ENCODE data around the gene AGPAT4.

Gene AGPAT4

DNA sequence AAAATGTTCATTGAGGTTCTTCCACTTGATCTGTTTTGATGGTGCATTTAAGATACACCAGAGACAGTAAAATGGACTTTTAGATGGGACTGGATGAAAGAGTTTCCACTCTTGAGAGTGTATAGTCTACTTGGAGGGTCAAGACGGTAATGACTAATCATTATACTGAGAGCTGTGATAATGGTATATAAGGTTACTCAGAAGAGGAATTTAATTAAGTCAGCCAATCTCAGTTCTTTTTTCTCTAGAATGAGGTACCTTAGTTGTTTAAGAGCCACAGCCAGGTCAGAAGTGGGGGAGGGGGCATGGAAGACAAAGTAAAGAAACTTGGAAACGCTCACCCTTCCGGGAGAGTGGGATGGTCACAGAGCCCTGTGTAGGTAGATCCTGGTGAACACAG, 158.4 kb downstream of the AGPAT4 start:
- H3K79me2 ChIP-seq (ENCODE audit: low read length), result no peaks in the 10 kb centered on the region
- H3K27me3 ChIP-seq (replicated peaks; ENCODE audit: insufficient read depth, low read length), result no peaks in the 10 kb centered on the region
- H4K20me1 ChIP-seq (ENCODE audit: insufficient read depth, low read length), result no peaks in the 10 kb centered on the region
- H2AFZ ChIP-seq (ENCODE audit: low read length), result no peak overlapping the region
- H3F3A ChIP-seq (ENCODE audit: insufficient read depth, low read length), result no peaks in the 10 kb centered on the region
- no peaks in the 10 kb centered on the region for H3K4me1 ChIP-seq (ENCODE audit: low read length)
- H3K27ac ChIP-seq (ENCODE audit: low read length), result no peak overlapping the region
- no peak overlapping the region for H3K4me2 ChIP-seq (ENCODE audit: low read depth, low read length)
- H3K36me3 ChIP-seq (replicated peaks; ENCODE audit: insufficient read depth, low read length), result no peaks in the 10 kb centered on the region
- no peak overlapping the region for H3K4me3 ChIP-seq (ENCODE audit: low read length)
- no peaks in the 10 kb centered on the region for H3K9me3 ChIP-seq (replicated peaks; ENCODE audit: insufficient read depth, low read length)
- TF ChIP-seq EZH2 (optimal IDR thresholded peaks at IDR 0.05; ENCODE audit: low read depth, low read length) (no peak), EZH2phosphoT487 (IDR thresholded peaks at IDR 0.05; ENCODE audit: low read length) (no peak)
- TF ChIP-seq, protein P1, sequence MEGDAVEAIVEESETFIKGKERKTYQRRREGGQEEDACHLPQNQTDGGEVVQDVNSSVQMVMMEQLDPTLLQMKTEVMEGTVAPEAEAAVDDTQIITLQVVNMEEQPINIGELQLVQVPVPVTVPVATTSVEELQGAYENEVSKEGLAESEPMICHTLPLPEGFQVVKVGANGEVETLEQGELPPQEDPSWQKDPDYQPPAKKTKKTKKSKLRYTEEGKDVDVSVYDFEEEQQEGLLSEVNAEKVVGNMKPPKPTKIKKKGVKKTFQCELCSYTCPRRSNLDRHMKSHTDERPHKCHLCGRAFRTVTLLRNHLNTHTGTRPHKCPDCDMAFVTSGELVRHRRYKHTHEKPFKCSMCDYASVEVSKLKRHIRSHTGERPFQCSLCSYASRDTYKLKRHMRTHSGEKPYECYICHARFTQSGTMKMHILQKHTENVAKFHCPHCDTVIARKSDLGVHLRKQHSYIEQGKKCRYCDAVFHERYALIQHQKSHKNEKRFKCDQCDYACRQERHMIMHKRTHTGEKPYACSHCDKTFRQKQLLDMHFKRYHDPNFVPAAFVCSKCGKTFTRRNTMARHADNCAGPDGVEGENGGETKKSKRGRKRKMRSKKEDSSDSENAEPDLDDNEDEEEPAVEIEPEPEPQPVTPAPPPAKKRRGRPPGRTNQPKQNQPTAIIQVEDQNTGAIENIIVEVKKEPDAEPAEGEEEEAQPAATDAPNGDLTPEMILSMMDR (IDR thresholded peaks at IDR 0.05; ENCODE audit: low read length), result no peak
- no peak overlapping the region for H3K9ac ChIP-seq (ENCODE audit: low read length)
- no peak for DNase-seq
- H3K9me2 ChIP-seq (replicated peaks; ENCODE audit: insufficient read depth, low read length), result no peaks in the 10 kb centered on the region

DNA sequence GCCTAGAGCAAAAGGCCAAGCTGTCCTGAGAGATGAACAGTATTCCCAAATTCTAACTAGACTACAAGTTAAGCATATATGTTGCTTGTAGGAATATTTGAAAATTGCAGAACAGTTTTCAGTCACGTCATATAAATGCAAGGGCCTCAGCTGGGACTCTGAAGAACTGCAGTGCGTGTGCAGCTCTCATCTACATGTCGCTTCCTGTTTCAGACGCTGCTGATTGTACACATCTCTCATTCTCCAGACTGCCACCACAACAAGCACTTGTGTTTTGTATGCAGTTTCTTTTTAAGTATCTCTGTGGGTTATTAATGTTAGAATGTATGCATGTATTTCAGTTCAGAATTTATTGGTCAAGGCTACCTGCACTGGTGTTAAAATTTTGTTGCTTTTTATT, 162.6 kb downstream of the AGPAT4 start:
- no peaks in the 10 kb centered on the region for H3K27me3 ChIP-seq (replicated peaks; ENCODE audit: insufficient read depth, low read length)
- no peaks in the 10 kb centered on the region for H3F3A ChIP-seq (ENCODE audit: insufficient read depth, low read length)
- no peaks in the 10 kb centered on the region for H3K4me1 ChIP-seq (ENCODE audit: low read length)
- H2AFZ ChIP-seq (ENCODE audit: low read length), result no peak overlapping the region
- H3K79me2 ChIP-seq (ENCODE audit: low read length), result no peaks in the 10 kb centered on the region
- H3K9me2 ChIP-seq (replicated peaks; ENCODE audit: insufficient read depth, low read length), result no peaks in the 10 kb centered on the region
- no peak overlapping the region for H3K4me2 ChIP-seq (ENCODE audit: low read depth, low read length)
- no peaks in the 10 kb centered on the region for H4K20me1 ChIP-seq (ENCODE audit: insufficient read depth, low read length)
- TF ChIP-seq EZH2phosphoT487 (IDR thresholded peaks at IDR 0.05; ENCODE audit: low read length) (no peak), EZH2 (optimal IDR thresholded peaks at IDR 0.05; ENCODE audit: low read depth, low read length) (no peak)
- TF ChIP-seq, protein P1 (IDR thresholded peaks at IDR 0.05; ENCODE audit: low read length), result no peak
- H3K27ac ChIP-seq (ENCODE audit: low read length), result no peak overlapping the region
- DNase-seq, result no peak
- H3K4me3 ChIP-seq (ENCODE audit: low read length), result no peak overlapping the region
- no peak overlapping the region for H3K9ac ChIP-seq (ENCODE audit: low read length)
- no peaks in the 10 kb centered on the region for H3K9me3 ChIP-seq (replicated peaks; ENCODE audit: insufficient read depth, low read length)
- H3K36me3 ChIP-seq (replicated peaks; ENCODE audit: insufficient read depth, low read length), result no peaks in the 10 kb centered on the region

DNA sequence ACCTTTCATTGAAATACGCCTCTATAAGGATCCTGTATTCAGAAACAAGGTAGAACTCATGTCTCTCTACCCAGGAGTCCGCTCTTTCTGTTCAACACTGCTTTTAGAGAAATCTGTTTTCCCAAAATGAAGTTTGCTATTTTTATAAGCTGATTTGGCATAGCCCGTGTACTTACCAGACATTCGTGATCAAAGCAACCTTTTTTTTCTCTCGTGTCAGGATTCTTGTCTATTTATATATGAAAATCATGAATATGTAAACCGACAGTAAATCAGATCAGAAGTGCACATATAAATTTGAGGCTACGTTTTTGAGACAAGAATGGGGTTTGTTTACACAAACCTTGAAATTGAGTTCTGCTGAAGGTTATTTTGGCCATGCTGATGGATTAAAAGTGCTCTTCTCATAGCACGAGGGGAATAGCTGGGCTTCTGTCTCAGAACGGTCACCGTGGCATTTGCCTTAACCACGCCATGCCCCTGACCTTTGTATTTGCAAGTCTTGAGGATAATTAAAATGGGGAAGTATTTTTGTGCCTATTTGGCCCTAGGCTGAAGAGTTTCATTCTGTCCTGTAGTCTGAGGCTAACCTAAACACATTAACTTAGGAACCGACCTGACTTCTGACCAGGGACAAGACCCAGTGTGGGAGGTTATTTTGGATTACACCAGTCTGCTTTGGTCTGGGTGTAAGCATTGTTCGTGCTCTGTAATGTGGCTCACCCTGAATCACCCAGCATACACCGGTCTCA, 163.7 kb downstream of the AGPAT4 start:
- TF ChIP-seq, protein P1 (IDR thresholded peaks at IDR 0.05; ENCODE audit: low read length), result no peak
- TF ChIP-seq EZH2phosphoT487 (IDR thresholded peaks at IDR 0.05; ENCODE audit: low read length), result no peak
- no peak for TF ChIP-seq EZH2 (optimal IDR thresholded peaks at IDR 0.05; ENCODE audit: low read depth, low read length)
- H3F3A ChIP-seq (ENCODE audit: insufficient read depth, low read length), result no peaks in the 10 kb centered on the region
- H3K9me2 ChIP-seq (replicated peaks; ENCODE audit: insufficient read depth, low read length), result no peaks in the 10 kb centered on the region
- H3K36me3 ChIP-seq (replicated peaks; ENCODE audit: insufficient read depth, low read length), result no peaks in the 10 kb centered on the region
- H3K9ac ChIP-seq (ENCODE audit: low read length), result no peak overlapping the region
- no peaks in the 10 kb centered on the region for H3K27me3 ChIP-seq (replicated peaks; ENCODE audit: insufficient read depth, low read length)
- H4K20me1 ChIP-seq (ENCODE audit: insufficient read depth, low read length), result no peaks in the 10 kb centered on the region
- H3K27ac ChIP-seq (ENCODE audit: low read length), result no peak overlapping the region
- H2AFZ ChIP-seq (ENCODE audit: low read length), result no peak overlapping the region
- no peak overlapping the region for H3K4me3 ChIP-seq (ENCODE audit: low read length)
- no peak for DNase-seq
- no peaks in the 10 kb centered on the region for H3K79me2 ChIP-seq (ENCODE audit: low read length)
- H3K9me3 ChIP-seq (replicated peaks; ENCODE audit: insufficient read depth, low read length), result no peaks in the 10 kb centered on the region
- H3K4me2 ChIP-seq (ENCODE audit: low read depth, low read length), result no peak overlapping the region
- H3K4me1 ChIP-seq (ENCODE audit: low read length), result no peaks in the 10 kb centered on the region
